Activated CD8-positive, alpha-beta T cell treated with anti-CD3 and anti-CD28 coated beads, Interleukin-2, amount 10 ng/mL, durations not matched to agents 7 days and 5 days (primary cell): ENCODE measurements around the gene UPF1. TPM values are rescaled to one million over a fixed set of nuclear protein-coding genes. Genes with fewer than 3 reads are reported as not detected.

Experiments
- ATAC-seq: fragments of 150-1000 bp; cut with Tn5 transposase; one replicate; pipeline ENCODE4 v1.10.0; 2021; ENCODE audit warnings: moderate library complexity
- CTCF ChIA-PET: fragments of 350-600 bp; sonication (Branson Sonifier 250); formaldehyde crosslinking; loops from one replicate; lab custom pipeline; 2021; ENCODE audit warnings: antibody characterized with exemption; lab: Charles Lee
- POLR2A ChIA-PET: fragments of 350-600 bp; sonication (Branson Sonifier 250); formaldehyde crosslinking; loops from one replicate; lab custom pipeline; 2021; ENCODE audit warnings: antibody characterized with exemption; lab: Charles Lee
- DNase-seq: peaks from one replicate; pipeline ENCODE4 v3.0.0-alpha.2; 2020
- H3K27ac Mint-ChIP-seq: one replicate; pipeline ENCODE4 v1.8.0; 2021; ENCODE audit warnings: mild to moderate bottlenecking, mixed read lengths
- H3K27me3 Mint-ChIP-seq: one replicate; pipeline ENCODE4 v1.8.0; 2021; ENCODE audit warnings: low read depth, mixed read lengths
- H3K36me3 Mint-ChIP-seq: one replicate; pipeline ENCODE4 v1.8.0; 2021; ENCODE audit warnings: low read depth, mixed read lengths
- H3K4me1 Mint-ChIP-seq: one replicate; pipeline ENCODE4 v1.8.0; 2021; ENCODE audit warnings: low read depth, mixed read lengths
- H3K4me3 Mint-ChIP-seq: one replicate; pipeline ENCODE4 v1.8.0; 2021; ENCODE audit warnings: mild to moderate bottlenecking, mixed read lengths
- H3K9me3 Mint-ChIP-seq: one replicate; pipeline ENCODE4 v1.8.0; 2022; ENCODE audit warnings: mixed read lengths; ENCODE audit not compliant: insufficient read depth
- total RNA-seq, 2 experiments: library from RNA; stranded (reverse); gene quantifications; one replicate each; pipeline ENCODE4 v1.2.3, GENCODE V29; 2021

The UPF1 gene
- total RNA-seq, 2 experiments from 2014 or later, result 81.8 to 84.0 TPM

GRCh38 chr19:18791315-18791678 lies 40.5 kb upstream of the UPF1 start:
- no peak overlapping the region for H3K4me3 Mint-ChIP-seq
- H3K4me1 Mint-ChIP-seq, result peaks cover 19% of the 10 kb centered on the region
- ATAC-seq (no peak), DNase-seq (no peak)
- H3K27ac Mint-ChIP-seq, result no peak overlapping the region
- H3K27me3 Mint-ChIP-seq, result peaks cover 77% of the 10 kb centered on the region
- CTCF ChIA-PET, result interaction anchor here (1.2 kb wide), 1 partner anchor 56 kb away, joined by 3 read pairs; no protein-coding TSS in a partner anchor
- H3K9me3 Mint-ChIP-seq, result no peaks in the 10 kb centered on the region
- POLR2A ChIA-PET, result no interaction called here
- peaks cover 5% of the 10 kb centered on the region for H3K36me3 Mint-ChIP-seq

- DNase-seq (no peak), ATAC-seq (no peak)
- Mint-ChIP-seq H3K9me3 (no peaks in the 10 kb centered on the region), H3K4me1 (peaks cover 13% of the 10 kb centered on the region), H3K4me3 (no peak overlapping the region), H3K36me3 (no peaks in the 10 kb centered on the region), H3K27ac (no peak overlapping the region), H3K27me3 (peaks cover 70% of the 10 kb centered on the region)
- CTCF ChIA-PET, result interaction anchor here (0.6 kb wide), 1 partner anchor 228 kb away, joined by 3 read pairs; no protein-coding TSS in a partner anchor
- POLR2A ChIA-PET, result interaction anchor here (0.6 kb wide), 1 partner anchor 310 kb away, joined by 4 read pairs; no protein-coding TSS in a partner anchor
Measured at GRCh38 chr19:18792661-18793060, 39.1 kb upstream of the UPF1 start.

- Mint-ChIP-seq H3K4me1 (peaks cover 13% of the 10 kb centered on the region), H3K27ac (no peak overlapping the region), H3K36me3 (no peaks in the 10 kb centered on the region), H3K4me3 (no peak overlapping the region), H3K27me3 (peaks cover 62% of the 10 kb centered on the region), H3K9me3 (no peaks in the 10 kb centered on the region)
- ATAC-seq, result no peak
- POLR2A ChIA-PET, result no interaction called here
- no peak for DNase-seq
- CTCF ChIA-PET, result interaction anchor here (0.6 kb wide), 1 partner anchor 228 kb away, joined by 3 read pairs; no protein-coding TSS in a partner anchor
Measured at GRCh38 chr19:18793144-18794028, 38.4 kb upstream of the UPF1 start.

- no peak for ATAC-seq
- POLR2A ChIA-PET, result no interaction called here
- Mint-ChIP-seq H3K27ac (no peak overlapping the region), H3K9me3 (no peaks in the 10 kb centered on the region), H3K36me3 (no peaks in the 10 kb centered on the region), H3K4me1 (peaks cover 9% of the 10 kb centered on the region), H3K4me3 (no peak overlapping the region), H3K27me3 (peaks cover 59% of the 10 kb centered on the region)
- DNase-seq, result no peak
- CTCF ChIA-PET, result no interaction called here
Measured at GRCh38 chr19:18794029-18794313, 37.8 kb upstream of the UPF1 start.

GRCh38 chr19:18794692-18795091 lies 37.1 kb upstream of the UPF1 start:
- ATAC-seq (no peak), DNase-seq (no peak)
- peaks cover 53% of the 10 kb centered on the region for H3K27me3 Mint-ChIP-seq
- POLR2A ChIA-PET, result no interaction called here
- peaks cover 7% of the 10 kb centered on the region for H3K4me1 Mint-ChIP-seq
- H3K9me3 Mint-ChIP-seq, result no peaks in the 10 kb centered on the region
- H3K27ac Mint-ChIP-seq, result no peak overlapping the region
- H3K36me3 Mint-ChIP-seq, result no peaks in the 10 kb centered on the region
- no peak overlapping the region for H3K4me3 Mint-ChIP-seq
- CTCF ChIA-PET, result no interaction called here

GRCh38 chr19:18795540-18795939 lies 36.2 kb upstream of the UPF1 start:
- peak; percentile 34 for ATAC-seq

GRCh38 chr19:18796239-18796638 lies 35.5 kb upstream of the UPF1 start:
- H3K36me3 Mint-ChIP-seq, result no peaks in the 10 kb centered on the region
- no peaks in the 10 kb centered on the region for H3K4me1 Mint-ChIP-seq
- peaks cover 39% of the 10 kb centered on the region for H3K27me3 Mint-ChIP-seq
- DNase-seq, result no peak
- no peak overlapping the region for H3K4me3 Mint-ChIP-seq
- ATAC-seq, result no peak
- CTCF ChIA-PET, result no interaction called here
- H3K9me3 Mint-ChIP-seq, result no peaks in the 10 kb centered on the region
- POLR2A ChIA-PET, result no interaction called here
- H3K27ac Mint-ChIP-seq, result no peak overlapping the region

More at GRCh38 chr19:18795540-18795939, 36.2 kb upstream of the UPF1 start:
- Mint-ChIP-seq H3K4me3 (no peak overlapping the region), H3K4me1 (peaks cover 3% of the 10 kb centered on the region), H3K27me3 (peaks cover 46% of the 10 kb centered on the region), H3K9me3 (no peaks in the 10 kb centered on the region), H3K36me3 (no peaks in the 10 kb centered on the region), H3K27ac (no peak overlapping the region)
- CTCF ChIA-PET, result no interaction called here
- DNase-seq, result no peak
- POLR2A ChIA-PET, result no interaction called here

GRCh38 chr19:18798384-18799352 lies 33.1 kb upstream of the UPF1 start:
- no peaks in the 10 kb centered on the region for H3K4me1 Mint-ChIP-seq
- H3K27me3 Mint-ChIP-seq, result peaks cover 19% of the 10 kb centered on the region
- no peak overlapping the region for H3K27ac Mint-ChIP-seq
- no peaks in the 10 kb centered on the region for H3K36me3 Mint-ChIP-seq
- ChIA-PET CTCF (interaction anchor here (1.2 kb wide), 1 partner anchor 15 kb away, joined by 3 read pairs; no protein-coding TSS in a partner anchor), POLR2A (no interaction called here)
- ATAC-seq, result no peak
- no peak overlapping the region for H3K4me3 Mint-ChIP-seq
- no peaks in the 10 kb centered on the region for H3K9me3 Mint-ChIP-seq
- DNase-seq, result no peak

- Mint-ChIP-seq H3K27ac (no peak overlapping the region), H3K9me3 (no peaks in the 10 kb centered on the region), H3K4me3 (no peak overlapping the region), H3K36me3 (no peaks in the 10 kb centered on the region), H3K27me3 (peaks cover 14% of the 10 kb centered on the region), H3K4me1 (no peaks in the 10 kb centered on the region)
- no peak for DNase-seq
- ChIA-PET POLR2A (no interaction called here), CTCF (no interaction called here)
- ATAC-seq, result no peak
Measured at GRCh38 chr19:18799389-18799970, 32.3 kb upstream of the UPF1 start.

- POLR2A ChIA-PET, result no interaction called here
- H3K36me3 Mint-ChIP-seq, result no peaks in the 10 kb centered on the region
- H3K27me3 Mint-ChIP-seq, result peaks cover 9% of the 10 kb centered on the region
- no peaks in the 10 kb centered on the region for H3K9me3 Mint-ChIP-seq
- H3K4me1 Mint-ChIP-seq, result no peaks in the 10 kb centered on the region
- DNase-seq, result no peak
- CTCF ChIA-PET, result no interaction called here
- H3K4me3 Mint-ChIP-seq, result no peak overlapping the region
- no peak overlapping the region for H3K27ac Mint-ChIP-seq
- no peak for ATAC-seq
Measured at GRCh38 chr19:18800079-18800478, 31.7 kb upstream of the UPF1 start.

GRCh38 chr19:18800636-18801035 lies 31.1 kb upstream of the UPF1 start:
- no peaks in the 10 kb centered on the region for H3K9me3 Mint-ChIP-seq
- peaks cover 9% of the 10 kb centered on the region for H3K27me3 Mint-ChIP-seq
- no peak overlapping the region for H3K4me3 Mint-ChIP-seq
- POLR2A ChIA-PET, result no interaction called here
- no peak for DNase-seq
- no peaks in the 10 kb centered on the region for H3K4me1 Mint-ChIP-seq
- CTCF ChIA-PET, result no interaction called here
- H3K36me3 Mint-ChIP-seq, result no peaks in the 10 kb centered on the region
- ATAC-seq, result no peak
- no peak overlapping the region for H3K27ac Mint-ChIP-seq
